Subcutaneous adipose tissue (tissue), 4 donors: Measurements from ENCODE around the gene AP1G1. TPM values are rescaled to one million over a fixed set of nuclear protein-coding genes. Genes with fewer than 3 reads are reported as not detected.

Experiments used
- total RNA-seq, 4 donors: library from RNA; depleted of rRNA; stranded (reverse); fragments of >200 nt; gene quantifications; one replicate each; pipeline ENCODE4 v1.1.0, GENCODE V29; 2016
- TF ChIP-seq, protein P1 (sequence below): fragments of 450-650 bp; IDR thresholded peaks from one replicate; pipeline ENCODE4 v1.5.1; 2016; ENCODE audit warnings: low read depth, mild to moderate bottlenecking, control low read depth, antibody characterized with exemption, moderate library complexity

Gene AP1G1
- 100 to 1,000 TPM in 1 of 4 donors, 10 to 100 TPM in 3; 69.0 to 114 (median 81.2) TPM for total RNA-seq

DNA sequence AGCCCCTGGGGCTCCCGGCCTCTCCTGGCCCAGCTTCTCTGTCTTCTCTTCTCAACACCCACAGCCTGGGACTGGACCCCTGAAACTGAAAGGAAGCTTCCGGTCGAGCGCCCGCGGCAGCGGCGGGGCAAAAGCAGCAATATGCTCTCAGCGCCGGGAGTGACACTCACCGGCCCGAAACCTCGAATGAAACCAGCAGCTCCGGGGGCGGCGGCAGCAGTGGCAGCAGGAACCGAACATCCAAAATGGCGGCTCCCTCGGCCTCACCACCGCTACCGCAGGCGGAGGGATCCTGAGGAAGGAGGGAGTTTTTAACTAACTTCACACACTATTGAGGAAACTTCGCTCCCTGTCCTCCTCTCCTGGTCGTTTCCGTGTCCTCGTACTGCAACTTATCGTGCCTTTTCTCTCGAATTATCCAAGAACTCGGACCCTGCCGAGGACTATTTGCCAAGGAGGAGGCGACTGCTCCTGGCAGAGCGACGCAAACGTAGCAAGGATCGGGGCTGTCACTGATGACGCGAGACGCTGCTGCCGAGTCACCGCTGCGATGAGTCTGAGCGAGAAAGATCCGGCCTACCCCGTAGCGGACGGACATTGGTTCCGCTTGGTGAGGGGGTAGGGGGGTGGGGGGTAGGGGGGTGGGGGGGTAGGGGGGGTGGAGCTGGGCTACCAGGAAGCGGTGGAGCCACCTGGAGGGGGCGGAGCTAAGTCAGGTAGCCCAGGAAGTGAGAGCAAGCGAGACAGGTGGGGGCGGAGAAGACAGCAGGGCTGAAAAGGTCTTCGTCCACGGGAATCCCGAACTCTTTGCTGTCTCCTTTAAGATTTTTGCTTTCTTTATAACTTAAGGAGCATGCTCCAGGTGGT lies at the start of gene AP1G1:
AP1G1 (minus strand) TSS at position 242 of the 867 bp plus-strand sequence. CDS start 19,355 bp downstream, outside the sequence.
- TF ChIP-seq, protein P1, sequence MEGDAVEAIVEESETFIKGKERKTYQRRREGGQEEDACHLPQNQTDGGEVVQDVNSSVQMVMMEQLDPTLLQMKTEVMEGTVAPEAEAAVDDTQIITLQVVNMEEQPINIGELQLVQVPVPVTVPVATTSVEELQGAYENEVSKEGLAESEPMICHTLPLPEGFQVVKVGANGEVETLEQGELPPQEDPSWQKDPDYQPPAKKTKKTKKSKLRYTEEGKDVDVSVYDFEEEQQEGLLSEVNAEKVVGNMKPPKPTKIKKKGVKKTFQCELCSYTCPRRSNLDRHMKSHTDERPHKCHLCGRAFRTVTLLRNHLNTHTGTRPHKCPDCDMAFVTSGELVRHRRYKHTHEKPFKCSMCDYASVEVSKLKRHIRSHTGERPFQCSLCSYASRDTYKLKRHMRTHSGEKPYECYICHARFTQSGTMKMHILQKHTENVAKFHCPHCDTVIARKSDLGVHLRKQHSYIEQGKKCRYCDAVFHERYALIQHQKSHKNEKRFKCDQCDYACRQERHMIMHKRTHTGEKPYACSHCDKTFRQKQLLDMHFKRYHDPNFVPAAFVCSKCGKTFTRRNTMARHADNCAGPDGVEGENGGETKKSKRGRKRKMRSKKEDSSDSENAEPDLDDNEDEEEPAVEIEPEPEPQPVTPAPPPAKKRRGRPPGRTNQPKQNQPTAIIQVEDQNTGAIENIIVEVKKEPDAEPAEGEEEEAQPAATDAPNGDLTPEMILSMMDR: no peak

DNA sequence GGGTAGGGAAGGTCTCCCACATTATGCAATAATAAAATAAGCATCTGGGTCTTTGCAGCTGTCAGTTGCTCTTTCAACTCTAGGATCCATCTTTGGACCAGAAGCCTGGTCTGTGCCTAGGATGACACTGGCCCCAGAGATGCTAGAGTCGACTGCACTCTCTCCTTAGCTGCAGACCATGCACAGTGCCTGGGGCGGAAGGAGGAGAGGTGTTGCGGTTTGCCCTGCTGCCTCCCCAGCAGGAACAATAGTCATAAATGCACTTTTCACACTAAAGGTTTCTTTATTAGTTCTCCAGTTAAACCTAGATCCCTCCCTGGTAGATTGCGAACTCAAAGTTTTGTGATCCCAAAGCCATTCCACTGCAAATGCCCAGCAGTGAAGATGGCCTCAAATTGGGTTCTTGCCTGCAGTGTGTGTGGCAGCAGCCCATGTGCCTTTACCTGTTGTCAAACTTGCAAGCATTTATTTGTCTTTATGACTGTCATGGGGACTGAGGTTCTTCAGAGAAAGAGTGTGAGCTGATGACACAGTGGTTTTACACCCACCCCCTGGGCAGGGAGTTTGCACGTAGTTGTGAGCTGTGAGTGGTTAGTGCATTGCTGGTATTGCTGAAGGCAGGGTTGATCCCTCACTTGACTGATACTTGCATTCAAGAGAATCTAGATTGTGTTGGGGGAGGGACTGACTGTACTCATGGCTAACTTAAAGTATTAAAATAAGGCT lies 47.5 kb upstream of the AP1G1 start:
- TF ChIP-seq, protein P1: no peak

DNA sequence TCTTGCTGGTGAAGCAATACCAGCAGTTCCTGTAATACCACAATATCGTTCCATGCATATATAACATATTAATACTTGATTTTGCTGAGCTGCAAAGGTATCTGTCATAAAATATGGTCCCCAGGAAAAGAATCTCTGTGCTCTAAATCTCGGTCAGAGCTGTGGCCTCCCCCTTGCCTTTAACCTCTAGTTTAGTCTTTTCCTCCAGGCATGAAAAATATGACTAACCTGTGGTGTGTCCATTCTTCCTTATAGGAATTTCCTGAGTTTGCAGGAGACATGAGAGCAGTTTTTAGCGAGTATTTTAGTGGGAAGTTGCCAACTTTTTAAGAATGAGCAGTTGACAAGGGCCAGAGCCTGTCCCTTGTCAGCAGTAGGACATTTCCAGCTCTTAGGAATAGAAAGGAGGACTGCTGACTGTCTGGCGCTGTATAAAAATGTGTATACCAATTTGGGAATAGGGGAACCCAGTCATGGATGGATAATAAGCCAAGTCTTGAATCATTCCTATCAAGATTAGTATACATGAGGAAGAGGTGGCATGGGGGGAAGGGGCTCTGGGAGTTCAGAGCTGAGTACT lies 45.8 kb upstream of the AP1G1 start:
- TF ChIP-seq, protein P1: no peak

DNA sequence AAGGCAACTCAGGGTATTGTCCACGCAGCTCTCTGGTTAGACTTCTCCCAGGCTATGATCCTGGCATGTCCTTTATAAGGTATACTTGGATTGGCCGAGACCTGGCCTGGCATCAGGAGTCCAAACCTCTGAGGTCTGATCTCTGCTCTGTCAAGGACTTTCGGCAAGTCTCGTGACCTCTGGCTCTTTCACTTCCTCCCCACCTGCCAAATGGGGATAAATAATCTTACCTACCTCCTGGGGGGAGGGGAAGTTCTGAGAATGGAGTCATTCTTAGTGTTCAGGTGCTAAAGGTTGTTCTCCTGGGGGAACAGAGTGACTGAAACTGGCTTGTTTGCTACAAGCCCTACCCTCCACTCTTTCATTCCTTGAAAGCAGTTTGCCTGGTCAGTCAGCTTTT lies 44.8 kb upstream of the AP1G1 start:
- TF ChIP-seq, protein P1: no peak

DNA sequence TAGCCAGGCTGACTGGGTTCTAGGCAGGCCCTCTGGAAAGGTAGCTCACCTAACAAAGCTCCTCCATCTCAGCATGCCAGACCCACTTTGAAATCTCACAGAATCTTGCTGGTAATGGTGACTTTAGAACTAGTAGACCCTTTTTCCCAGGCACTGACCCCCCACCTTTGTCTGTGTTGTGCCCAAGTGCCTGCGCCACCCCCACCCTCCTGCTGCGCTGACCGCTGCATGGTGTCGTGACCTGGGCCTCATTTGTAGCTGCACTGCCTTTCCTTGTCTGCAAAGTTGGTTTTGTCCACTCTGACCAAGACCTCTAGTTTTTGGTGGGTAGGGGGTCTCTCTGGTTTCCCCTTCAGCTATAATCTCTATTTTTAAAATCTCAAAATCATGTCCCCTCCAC lies 43.9 kb upstream of the AP1G1 start:
- TF ChIP-seq, protein P1: no peak

DNA sequence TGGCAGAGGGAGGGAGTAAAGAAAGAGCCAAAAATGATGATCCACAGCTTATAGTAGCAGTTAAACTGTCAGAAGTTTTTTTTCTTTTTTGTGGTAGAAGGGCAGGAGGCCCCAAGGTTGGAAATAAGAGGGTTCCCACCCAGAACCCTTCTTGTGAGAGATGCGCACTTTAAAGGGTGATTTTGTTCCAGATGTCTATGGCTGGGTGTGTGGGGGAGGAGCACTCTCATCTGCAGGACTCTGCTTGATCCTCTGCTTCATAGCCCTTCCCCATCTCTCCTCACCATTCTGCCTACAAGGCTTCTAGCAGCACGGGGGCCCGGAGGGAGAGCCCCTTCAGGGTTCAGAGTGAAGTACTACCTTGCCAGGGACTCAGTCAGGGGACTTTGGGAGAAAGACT lies 43.5 kb upstream of the AP1G1 start:
- TF ChIP-seq, protein P1: no peak

DNA sequence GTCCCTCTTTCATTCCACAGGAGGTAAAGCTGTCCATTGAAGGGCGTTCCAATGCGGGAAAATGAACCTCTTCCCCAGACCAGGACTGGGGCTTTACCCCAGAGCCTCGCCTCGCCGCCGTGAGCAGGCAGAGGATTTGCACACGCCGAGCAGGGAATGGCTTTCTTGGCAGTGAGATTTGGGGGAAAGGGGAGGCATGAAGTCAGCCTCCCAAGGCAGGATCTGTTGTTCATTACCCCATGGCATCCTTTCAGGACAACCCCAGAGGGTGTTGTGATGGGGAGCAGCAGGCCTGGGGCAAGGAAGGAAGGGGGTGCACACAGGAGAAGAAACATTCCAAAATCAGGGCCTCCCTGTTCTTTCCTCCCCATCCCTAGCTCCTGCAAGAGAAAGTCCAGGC lies 43.1 kb upstream of the AP1G1 start:
- TF ChIP-seq, protein P1: no peak
